NOMO-1 treated with dmso at 0.1 percent for 144 hours (cell line): ENCODE data around the gene FAAP20.

Experiments
- DNase-seq: peaks from one replicate; lab custom pipeline; 2025; ENCODE audit not compliant: unreplicated experiment; lab: John Stamatoyannopoulos, UW

Gene FAAP20

DNA sequence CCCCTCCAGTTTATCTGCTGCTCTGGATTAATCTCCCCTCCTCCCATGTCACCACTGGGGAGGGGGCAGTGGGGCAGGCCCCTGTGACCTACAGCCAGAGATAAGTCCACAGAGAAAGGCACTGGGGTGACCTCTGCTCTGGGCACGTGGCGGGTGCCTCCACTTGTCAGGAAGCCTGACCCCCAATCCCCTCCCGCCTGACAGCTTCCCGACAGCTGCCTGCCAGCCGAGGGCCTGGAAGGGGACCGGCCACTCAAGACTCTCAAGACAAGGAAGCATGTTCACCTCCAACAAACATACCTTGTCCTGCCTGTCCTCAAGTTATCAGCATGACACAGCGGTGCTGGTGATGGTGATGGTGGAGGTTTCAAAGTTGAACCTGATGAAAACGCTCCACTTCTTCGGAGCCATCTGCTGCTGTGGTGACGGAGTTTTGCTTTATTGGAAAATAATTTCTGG is 3.2 kb upstream of the FAAP20 start:
- no peak for DNase-seq

GRCh38 chr1:2196901-2197638 is 2.5 kb upstream of the FAAP20 start:
- no peak for DNase-seq

DNA sequence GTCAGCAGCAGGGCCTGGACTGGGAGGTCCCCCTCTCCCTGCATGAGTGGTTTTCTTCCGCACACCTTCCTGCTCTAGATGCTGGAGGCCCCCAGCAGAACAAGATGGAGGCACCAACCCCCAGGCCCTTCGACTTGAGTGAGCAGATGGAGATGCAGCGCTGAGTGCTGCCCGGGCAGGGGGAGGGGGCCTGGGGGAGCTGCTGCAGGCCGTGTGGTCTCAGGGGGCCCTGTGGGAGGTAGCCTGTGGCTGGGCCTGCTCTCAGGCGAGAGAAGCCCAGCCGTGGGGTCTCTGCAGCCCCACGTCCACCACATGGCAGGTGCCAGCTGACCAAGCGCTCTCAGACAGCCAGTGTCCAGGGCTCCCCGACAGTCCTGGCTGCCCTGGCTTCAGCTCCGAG is 1.2 kb upstream of the FAAP20 start:
- no peak for DNase-seq

DNA sequence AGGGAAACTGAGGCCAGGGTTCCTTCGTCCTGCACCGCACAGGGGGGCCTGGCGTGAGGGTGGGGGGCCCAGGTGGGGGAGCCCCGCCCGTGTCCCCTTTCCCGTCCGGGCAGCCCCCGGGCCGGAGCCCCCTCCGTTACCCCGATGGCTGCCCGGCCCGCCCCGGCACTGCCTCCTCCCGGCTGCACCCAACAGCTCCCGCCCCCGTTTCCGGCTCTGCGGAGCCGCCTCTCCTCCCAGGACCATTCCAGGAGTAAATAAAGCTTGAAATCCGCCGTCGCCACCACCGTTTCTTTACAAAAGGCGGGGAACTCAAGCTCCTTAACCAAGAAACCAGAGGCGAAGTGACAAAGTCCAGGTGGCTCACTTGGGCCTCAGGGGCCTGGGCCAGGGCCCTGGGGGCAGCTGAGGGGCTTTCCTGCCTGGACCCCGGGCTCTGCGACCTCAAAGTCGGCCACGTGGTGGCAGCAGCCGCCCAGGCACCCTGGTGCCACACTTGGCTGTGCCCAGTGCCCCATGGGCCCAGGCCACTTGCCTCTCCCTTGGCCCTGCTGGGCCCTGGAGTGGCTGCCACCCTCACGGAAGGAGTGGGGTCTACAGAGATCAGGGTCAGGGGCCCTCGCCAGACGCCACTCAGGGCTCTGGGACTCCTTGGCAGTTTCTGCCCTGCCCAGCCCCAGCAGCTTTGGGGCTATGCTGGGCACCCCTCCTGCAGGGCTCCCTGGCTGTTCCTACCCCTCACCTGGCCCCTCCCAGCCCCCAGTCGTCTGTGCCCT is 514 bp upstream of the FAAP20 start:
- DNase-seq: peak; percentile 87

DNA sequence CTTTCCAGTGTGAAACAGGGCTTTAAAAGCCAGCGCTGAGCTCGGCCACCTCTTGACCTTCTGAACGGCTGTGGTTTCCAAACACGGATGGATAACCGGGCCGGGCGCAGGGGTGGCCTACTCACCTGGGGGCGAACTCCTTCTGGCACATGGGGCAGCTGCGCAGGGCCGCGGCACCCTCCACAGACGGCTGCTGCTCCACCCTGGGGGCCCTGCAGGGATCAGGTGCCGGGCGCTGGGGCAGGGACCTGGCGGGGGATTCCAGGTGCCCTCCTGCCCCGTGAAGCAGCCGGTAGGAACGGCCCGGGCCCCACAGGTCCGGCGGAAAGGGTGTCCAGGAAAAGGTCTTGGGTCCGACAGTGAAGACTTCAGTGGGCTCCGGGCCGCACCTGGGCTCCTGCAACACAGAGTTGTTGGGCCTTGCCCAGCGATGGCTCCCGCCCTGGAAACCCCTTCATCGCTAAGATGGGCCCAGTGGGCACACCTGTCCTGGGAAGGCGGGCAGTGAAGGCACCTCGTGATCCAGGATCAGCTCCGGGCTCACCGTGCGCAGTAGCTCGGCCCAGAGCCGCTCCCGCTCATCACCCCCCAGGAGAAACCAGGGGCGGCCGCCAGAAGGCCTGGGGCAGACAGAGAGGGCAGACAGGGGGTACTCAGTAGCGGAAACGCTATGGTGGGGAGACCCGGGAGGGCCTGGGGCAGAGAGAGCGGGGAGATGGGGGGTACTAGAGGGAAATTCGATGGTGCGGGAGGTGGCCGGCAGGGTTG is 874 bp downstream of the FAAP20 start:
- DNase-seq: no peak

DNA sequence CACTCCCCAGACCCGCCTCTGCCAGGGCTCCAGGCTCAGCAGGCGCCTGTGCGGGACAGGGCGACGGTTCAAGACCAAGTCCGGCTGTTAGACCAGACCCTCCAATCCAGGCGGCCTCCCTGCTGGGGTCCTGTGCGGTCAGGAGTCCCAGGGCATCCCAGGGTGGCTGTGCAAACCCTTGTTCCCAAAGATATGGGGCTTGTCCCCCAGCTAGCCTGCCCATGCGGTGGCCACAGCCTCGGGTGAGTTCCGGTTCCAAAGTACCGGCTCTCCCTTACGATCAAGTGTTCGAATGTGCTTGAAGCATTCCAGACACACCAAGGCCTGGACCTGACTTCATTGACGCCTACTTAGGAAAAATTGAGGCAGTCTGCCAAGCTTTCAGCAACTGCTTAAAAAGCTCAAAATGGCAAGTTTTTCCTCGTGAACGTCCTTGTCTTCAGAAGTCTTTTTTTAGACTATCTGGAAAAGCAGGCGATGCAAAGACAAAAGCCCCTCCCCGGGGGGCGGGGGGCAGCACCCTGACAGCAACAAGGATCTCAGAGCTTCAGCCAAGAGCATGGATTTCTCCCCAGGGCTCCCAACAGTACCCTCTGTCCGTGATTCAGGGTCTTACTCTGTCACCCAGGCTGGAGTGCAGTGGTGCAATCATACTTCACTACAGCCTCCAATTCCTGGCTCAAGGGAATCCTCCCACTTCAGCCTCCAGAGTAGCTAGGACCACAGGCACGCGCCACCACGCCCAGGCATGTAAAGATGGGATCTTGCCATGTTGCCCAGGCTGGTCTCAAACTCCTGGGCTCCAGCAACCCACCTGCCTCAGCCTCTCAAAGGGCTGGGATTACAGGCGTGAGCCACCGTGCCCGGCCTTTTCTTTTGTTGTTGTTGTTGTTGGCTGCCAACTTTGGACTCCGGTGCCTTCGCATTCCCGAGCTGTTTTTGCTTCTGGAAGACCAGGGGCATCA is 2.3 kb downstream of the FAAP20 start:
- no peak for DNase-seq

GRCh38 chr1:2190491-2190976 is 4.0 kb downstream of the FAAP20 start:
- no peak for DNase-seq

DNA sequence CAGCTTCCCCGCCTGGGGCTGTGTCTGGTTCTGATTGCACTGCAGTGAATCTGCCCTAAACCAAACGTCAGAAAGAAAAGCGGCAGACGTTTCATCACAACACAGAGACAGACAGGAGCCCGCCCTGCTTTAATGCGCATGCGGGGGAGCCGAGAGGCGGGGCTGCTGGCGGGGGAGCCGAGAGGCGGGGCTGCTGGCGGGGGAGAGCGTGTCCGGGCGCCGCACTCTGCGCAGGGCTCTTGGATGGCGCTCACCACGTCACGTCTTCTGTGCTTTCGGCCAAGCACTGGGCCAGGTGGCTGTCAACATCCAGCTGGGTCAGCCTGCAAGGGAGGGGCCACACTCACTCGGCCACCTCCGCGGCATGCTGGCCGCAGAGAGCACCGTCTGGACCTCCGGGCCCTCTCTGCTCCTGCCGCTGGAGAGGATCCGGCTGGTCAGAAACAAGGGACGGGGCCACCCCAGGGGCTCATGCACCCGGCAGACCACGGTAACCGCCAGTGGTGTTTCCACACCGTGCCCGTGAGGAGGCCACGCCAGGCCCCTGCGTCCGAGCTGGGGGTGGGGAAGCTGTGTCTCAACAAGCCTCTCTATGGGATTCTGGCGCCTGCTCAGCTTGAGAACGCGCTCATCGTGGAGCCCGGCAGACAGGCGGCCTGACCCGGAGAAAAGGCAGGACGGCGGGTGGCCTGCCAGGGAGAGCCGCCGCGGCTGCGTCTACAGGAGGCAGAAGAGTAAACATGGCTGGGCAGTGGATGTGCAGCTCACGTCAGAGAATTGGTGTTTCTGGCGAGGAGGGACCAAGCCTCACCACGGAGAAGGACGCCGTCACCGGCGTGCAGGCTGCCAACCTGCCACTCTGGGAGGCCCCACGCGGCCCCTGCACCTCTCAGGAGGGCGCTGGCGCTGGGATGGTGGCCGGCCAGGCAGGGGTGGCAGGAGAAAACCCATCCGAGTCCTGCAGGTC is 4.8 kb downstream of the FAAP20 start:
- peak; percentile 68 for DNase-seq

DNA sequence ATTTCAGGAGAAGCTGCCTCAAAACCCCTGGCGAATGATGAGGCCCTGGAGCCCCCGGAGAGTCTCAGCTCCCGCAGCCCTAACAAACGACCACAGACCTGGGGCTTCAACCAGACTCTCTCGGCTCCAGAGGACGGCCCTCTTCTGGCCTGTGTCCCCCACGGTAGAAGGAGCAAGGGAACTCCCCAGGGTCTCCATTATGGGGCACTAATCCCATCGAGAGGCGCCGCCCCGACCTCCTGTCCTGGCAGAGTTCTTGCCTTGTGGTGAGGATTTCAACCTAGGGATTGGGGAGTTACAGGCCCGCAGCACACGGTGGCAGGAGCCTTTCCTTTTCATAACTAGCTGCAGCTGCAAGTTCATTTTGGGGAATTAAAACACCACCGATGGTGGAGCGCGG is 6.2 kb downstream of the FAAP20 start:
- DNase-seq: no peak

GRCh38 chr1:2187619-2188018 is 7.0 kb downstream of the FAAP20 start:
- no peak for DNase-seq

- no peak for DNase-seq
These were observed 7.7 kb downstream of the FAAP20 start for GRCh38 chr1:2186901-2187300.

- no peak for DNase-seq
These were observed 8.4 kb downstream of the FAAP20 start for GRCh38 chr1:2185880-2186855.

DNA sequence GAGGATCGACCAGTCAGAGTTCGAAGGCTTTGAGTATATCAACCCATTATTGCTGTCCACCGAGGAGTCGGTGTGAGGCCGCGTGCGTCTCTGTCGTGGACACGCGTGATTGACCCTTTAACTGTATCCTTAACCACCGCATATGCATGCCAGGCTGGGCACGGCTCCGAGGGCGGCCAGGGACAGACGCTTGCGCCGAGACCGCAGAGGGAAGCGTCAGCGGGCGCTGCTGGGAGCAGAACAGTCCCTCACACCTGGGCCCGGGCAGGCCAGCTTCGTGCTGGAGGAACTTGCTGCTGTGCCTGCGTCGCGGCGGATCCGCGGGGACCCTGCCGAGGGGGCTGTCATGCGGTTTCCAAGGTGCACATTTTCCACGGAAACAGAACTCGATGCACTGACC is 9.6 kb downstream of the FAAP20 start:
- DNase-seq: no peak

DNA sequence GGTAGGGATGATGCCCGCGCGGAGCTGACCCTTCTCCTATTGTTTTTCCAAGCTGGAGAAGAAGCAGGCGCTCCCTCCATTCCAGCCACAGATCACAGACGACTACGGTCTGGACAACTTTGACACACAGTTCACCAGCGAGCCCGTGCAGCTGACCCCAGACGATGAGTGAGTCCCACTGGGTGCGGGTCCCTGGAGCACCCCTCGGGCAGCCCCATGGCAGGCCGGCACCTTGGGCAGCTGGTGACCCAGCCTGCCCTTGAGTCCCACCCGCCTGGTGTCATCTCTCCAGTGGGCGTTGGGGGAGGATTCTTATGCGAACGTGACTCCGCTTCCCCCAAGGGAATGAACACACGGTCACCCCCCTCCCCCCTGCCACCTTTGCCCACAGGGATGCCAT is 10.0 kb downstream of the FAAP20 start:
- no peak for DNase-seq

GRCh38 chr1:2183937-2184334 is 10.6 kb downstream of the FAAP20 start:
- no peak for DNase-seq

DNA sequence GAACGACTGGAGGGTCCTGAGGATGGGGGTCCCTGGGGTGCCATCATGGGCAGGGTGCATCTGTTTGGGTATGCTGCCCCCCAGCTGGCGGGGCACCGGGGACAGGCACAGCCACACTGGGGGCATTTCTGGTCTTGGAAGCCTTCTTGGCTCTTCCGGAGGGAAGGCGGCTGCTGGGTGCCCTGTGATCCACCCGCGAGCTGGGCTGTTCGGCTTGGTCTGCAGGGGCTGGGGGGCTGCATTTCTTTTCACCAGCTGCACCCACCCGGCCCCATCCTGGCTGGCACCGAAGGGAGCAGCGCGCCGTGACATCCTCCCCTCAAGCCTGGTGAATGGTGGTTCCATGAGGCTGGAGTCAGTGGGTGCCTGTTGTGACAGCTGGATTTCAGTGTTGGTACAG is 12.2 kb downstream of the FAAP20 start:
- no peak for DNase-seq

DNA sequence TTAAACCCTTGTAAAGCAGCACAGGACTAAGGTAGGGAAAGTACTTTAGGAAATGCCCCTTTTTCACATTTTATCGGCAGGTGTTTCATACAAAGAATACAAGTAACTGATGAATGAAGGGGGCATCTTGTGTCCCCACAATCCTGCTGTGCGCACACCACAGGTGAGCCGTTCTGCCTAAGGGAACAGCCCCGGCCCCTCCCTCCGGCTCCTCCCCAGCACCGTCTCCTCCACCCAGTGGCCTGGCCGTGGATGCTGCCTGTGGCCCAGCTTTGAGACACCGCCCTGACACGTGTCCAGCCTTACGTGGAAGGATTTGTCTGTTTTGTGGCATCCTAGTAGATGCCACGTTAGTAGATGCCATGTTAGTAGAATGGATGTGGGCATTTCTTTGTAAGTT is 12.8 kb downstream of the FAAP20 start:
- no peak for DNase-seq

DNA sequence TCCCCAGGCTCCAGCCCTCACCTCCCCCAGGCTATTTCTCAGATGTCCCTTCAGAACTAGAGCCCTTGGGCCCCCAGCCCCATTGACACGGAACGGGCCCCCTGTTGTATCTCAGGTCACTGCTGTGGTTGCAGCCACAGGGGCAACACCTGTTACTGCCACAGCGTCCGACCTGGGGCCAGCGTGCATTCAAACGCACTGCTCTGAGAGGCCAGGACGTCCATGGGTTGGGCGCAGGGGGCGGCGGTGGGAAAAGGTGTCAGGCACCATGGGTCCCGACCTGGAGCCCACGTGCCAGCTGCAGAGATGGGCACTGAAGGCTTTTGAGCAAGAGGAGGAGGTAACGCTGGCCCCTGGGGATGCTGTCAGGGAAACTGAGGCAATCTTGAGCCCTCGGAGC is 13.3 kb downstream of the FAAP20 start:
- DNase-seq: no peak
